Measurements from ENCODE around the gene SP3. TPM values are rescaled to one million over a fixed set of nuclear protein-coding genes. Genes with fewer than 3 reads are reported as not detected.

SP3 gene
- total and polyA plus RNA-seq, 2 of the 8 experiments (the other 6 are each of a cell fraction or from before 2014, with no cell fraction given), result 31.0 to 92.1 TPM

- no peaks in the 10 kb centered on the region; a peak in 1 of 4 replicates for H3K9me3 ChIP-seq (ENCODE audit: insufficient read depth in 2 of 2, low read depth in 1 of 2, low read length in 1 of 2)
- no peak overlapping the region for H2BK120ac ChIP-seq (replicated peaks; ENCODE audit: low read depth, low read length)
- H2BK20ac ChIP-seq (ENCODE audit: low read length), result no peak overlapping the region
- H3K14ac ChIP-seq (ENCODE audit: insufficient read length), result no peak overlapping the region
- H3K36me3 ChIP-seq (ENCODE audit: control insufficient read depth in 2 of 4, insufficient read depth in 4 of 4, low read length in 3 of 4), result no peaks in the 10 kb centered on the region
- FAIRE-seq (no peak), DNase-seq (ENCODE audit: low read depth in 1 of 2, low spot score in 2 of 2) (no peak)
- no peak overlapping the region for H3K4me2 ChIP-seq (ENCODE audit: insufficient read depth in 1 of 2, low read depth in 2 of 2, low read length in 2 of 2)
- POLR2A ChIA-PET (ENCODE audit: partially characterized antibody), result interaction anchor here (2.8 kb wide), 1 partner anchor 16 kb away, joined by 9 read pairs; no protein-coding TSS in a partner anchor
- CTCF ChIA-PET (ENCODE audit: partially characterized antibody), result interaction anchor here (0.5 to 3.0 kb wide), 3 partner anchors 11 to 43 kb away, joined by 3 to 12 read pairs (median 3); no protein-coding TSS in a partner anchor
- H2AK5ac ChIP-seq (ENCODE audit: low read depth, low read length), result no peak overlapping the region
- no peak overlapping the region for H4K91ac ChIP-seq (replicated peaks; ENCODE audit: insufficient read length, low read length)
- H3K27me3 ChIP-seq (replicated peaks in 1 of 4; ENCODE audit: control insufficient read depth in 3 of 4, extremely low read depth in 1 of 4, insufficient read depth in 3 of 4, low read length in 3 of 4), result no peaks in the 10 kb centered on the region; a peak in 1 of 7 replicates
- no peak overlapping the region for H3K27ac ChIP-seq (ENCODE audit: low read depth, low read length)
- no peak overlapping the region for H3K56ac ChIP-seq (replicated peaks; ENCODE audit: insufficient read length, low read depth, low read length)
- H2BK15ac ChIP-seq (ENCODE audit: low read length), result no peak overlapping the region
- H2BK5ac ChIP-seq (ENCODE audit: low read depth, low read length), result no peak overlapping the region
- no peak overlapping the region for H3K4me3 ChIP-seq (ENCODE audit: extremely low read depth in 1 of 4, insufficient read depth in 2 of 4, low read depth in 3 of 4, low read length in 4 of 4)
- no peak for TF ChIP-seq KDM1A (IDR thresholded peaks at IDR 0.05; ENCODE audit: borderline replicate concordance, low read length)
- no peaks in the 10 kb centered on the region for H3K23me2 ChIP-seq (ENCODE audit: low read depth, low read length)
- no peaks in the 10 kb centered on the region for H3K4me1 ChIP-seq (replicated peaks in 1 of 4; ENCODE audit: control insufficient read depth in 3 of 4, insufficient read depth in 4 of 4, low read length in 3 of 4)
- no peak overlapping the region for H4K5ac ChIP-seq (ENCODE audit: insufficient read length, low read depth, low read length)
- H3K79me1 ChIP-seq (ENCODE audit: low read depth, low read length), result no peaks in the 10 kb centered on the region
- no peak overlapping the region for H3K4ac ChIP-seq (replicated peaks; ENCODE audit: insufficient read length, low read depth, low read length)
- H2BK12ac ChIP-seq (ENCODE audit: low read depth, low read length), result no peak overlapping the region
- no peak overlapping the region for H4K8ac ChIP-seq (ENCODE audit: extremely low read depth, insufficient read depth, low read length)
- no peak overlapping the region for H2AFZ ChIP-seq (ENCODE audit: low read length)
- no peak overlapping the region for H3K23ac ChIP-seq (ENCODE audit: insufficient read length)
- no peaks in the 10 kb centered on the region for H4K20me1 ChIP-seq (replicated peaks in 1 of 2; ENCODE audit: control insufficient read depth in 1 of 2, insufficient read depth in 2 of 2, low read length in 2 of 2)
- WGBS, 2 experiments (ENCODE audit: extremely low coverage in 1 of 2, insufficient coverage in 1 of 2, insufficient read length in 1 of 2, insufficient replicate concordance in 2 of 2, low coverage in 1 of 2, low lambda C conversion rate in 2 of 2, missing lambda C conversion rate in 1 of 2), result 89% methylated on average over 7 of the region's 7 CpGs; no CpG with 5 or more reads in 1 of the 2 experiments
- no peaks in the 10 kb centered on the region; a peak in 1 of 4 replicates for H3K79me2 ChIP-seq (ENCODE audit: control insufficient read depth in 1 of 2, insufficient read depth in 2 of 2, low read length in 2 of 2)
- no peak overlapping the region for H3K18ac ChIP-seq (ENCODE audit: extremely low read depth, low read length)
- no peak overlapping the region for H3K9ac ChIP-seq (replicated peaks in 1 of 4; ENCODE audit: extremely low read depth in 1 of 4, low read depth in 3 of 4, low read length in 3 of 4)
Observed at GRCh38 chr2:173997269-173997668, 32.1 kb upstream of the SP3 start.

All from H1 (cell line).